K562 (cell line): ENCODE measurements around the gene PAK1IP1. TPM values are rescaled to one million over a fixed set of nuclear protein-coding genes. Genes with fewer than 3 reads are reported as not detected.
"Not testable (repeated sequence)": the region's sequence is repeated elsewhere in the genome, so short reads cannot be mapped to it uniquely, and the experiment has no call there.

Experiments
- ARID3B ChIP-seq: fragments of 250-450 bp; sonication (Bioruptor Pico); IDR thresholded peaks from 2 replicates; pipeline ENCODE4 v1.4.0; 2020; ENCODE audit warnings: borderline replicate concordance
- BCL6 ChIP-seq: fragments of 250-450 bp; sonication (Bioruptor Pico); IDR thresholded peaks from 2 replicates; pipeline ENCODE4 v1.4.0; 2020
- DMBX1 ChIP-seq: fragments of 250-450 bp; sonication (Bioruptor Pico); IDR thresholded peaks from 2 replicates; pipeline ENCODE4 v1.8.0; 2022; ENCODE audit warnings: inconsistent platforms, mild to moderate bottlenecking, moderate library complexity, borderline replicate concordance
- ID3 ChIP-seq, 2 experiments: fragments of 250-450 bp in 1 of 2; fragments of 450-650 bp in 1 of 2; sonication (Bioruptor Pico) in 1 of 2; IDR thresholded peaks; 2 replicates each; pipeline versions ENCODE4 v1.6.1 to v1.8.0; 2016 to 2021; ENCODE audit warnings: mild to moderate bottlenecking in 2 of 2, moderate library complexity in 2 of 2, missing compliant biosample characterization in 1 of 2, missing genetic modification characterization in 1 of 2
- NR4A1 ChIP-seq, 2 experiments: fragments of 250-450 bp in 1 of 2; fragments of 450-650 bp in 1 of 2; sonication (Bioruptor Pico) in 1 of 2; IDR thresholded peaks; 2 replicates each; pipeline versions ENCODE4 v1.4.0 to v1.6.1; 2016 to 2020; ENCODE audit warnings: mild to moderate bottlenecking in 2 of 2, missing compliant biosample characterization in 1 of 2, missing genetic modification characterization in 1 of 2, moderate library complexity in 1 of 2
- OTX1 ChIP-seq: fragments of 450-650 bp; formaldehyde crosslinking; IDR thresholded peaks from 2 replicates; pipeline ENCODE4 v1.4.0; 2022; ENCODE audit warnings: mild to moderate bottlenecking
- PBX2 ChIP-seq, 2 experiments: IDR thresholded peaks in 1 of 2; conservative IDR thresholded peaks in 1 of 2; 2 replicates each; pipeline ENCODE4 v1.6.1; 2016; ENCODE audit warnings: low read depth in 2 of 2, mild to moderate bottlenecking in 1 of 2, missing compliant biosample characterization in 1 of 2, missing genetic modification characterization in 1 of 2, moderate library complexity in 1 of 2
- TEAD1 ChIP-seq, 2 experiments: fragments of 450-650 bp in 1 of 2; sonication (generic) in 1 of 2; formaldehyde crosslinking; IDR thresholded peaks; 2 replicates each; pipeline versions ENCODE4 v1.4.0 to v1.8.0; 2020 to 2022; ENCODE audit warnings: mild to moderate bottlenecking in 2 of 2, missing genetic modification reagents in 1 of 2
- ZBTB34 ChIP-seq: fragments of 250-450 bp; sonication (Bioruptor Pico); IDR thresholded peaks from 2 replicates; pipeline ENCODE4 v1.8.0; 2021; ENCODE audit warnings: mild to moderate bottlenecking, moderate library complexity
- ZBTB9 ChIP-seq: fragments of 450-650 bp; formaldehyde crosslinking; IDR thresholded peaks from 2 replicates; pipeline ENCODE4 v1.4.0; 2020; ENCODE audit warnings: mild to moderate bottlenecking, moderate library complexity
- ZNF134 ChIP-seq: fragments of 250-450 bp; sonication (Bioruptor Pico); conservative IDR thresholded peaks from 2 replicates; pipeline ENCODE4 v1.4.0; 2020
- ZNF354B ChIP-seq: fragments of 250-450 bp; sonication (Bioruptor Pico); IDR thresholded peaks from 2 replicates; pipeline ENCODE4 v1.4.0; 2020
- ZNF41 ChIP-seq: fragments of 250-450 bp; sonication (Bioruptor Pico); conservative IDR thresholded peaks from 2 replicates; pipeline ENCODE4 v1.4.0; 2020; ENCODE audit warnings: mild to moderate bottlenecking
- ZNF644 ChIP-seq: fragments of 200-800 bp; sonication (Bioruptor generic); IDR thresholded peaks from 2 replicates; pipeline ENCODE4 v1.6.1; 2016; ENCODE audit warnings: low read depth, missing genetic modification characterization, missing compliant biosample characterization
- polyA plus RNA-seq, 8 experiments: library from polyadenylated mRNA; depleted of rRNA in 4 of 8; stranded (reverse) in 5 of 8; unstranded in 3 of 8; fragments of >200 nt; fragmentation: Nextera tagmentation in 2 of 8; fragmentation: Illumina TruSeq in 1 of 8; extraction: Ambion mirVana in 2 of 8; extraction: Trizol in 1 of 8; gene quantifications; 2 replicates each; pipeline versions ENCODE4 v1.2.1 to v1.2.3, GENCODE V29; 2011 to 2014; ENCODE audit warnings: inconsistent platforms in 1 of 8, missing spikeins in 1 of 8
- total RNA-seq, 7 experiments: library from RNA; depleted of rRNA in 6 of 7; stranded (reverse); fragments of >200 nt in 6 of 7; fragmentation: Illumina TruSeq in 2 of 7; extraction: Trizol in 2 of 7; gene quantifications; 2 replicates each; pipeline versions ENCODE4 v1.2.1 to v1.2.3, GENCODE V29; 2011 to 2021; ENCODE audit warnings: low replicate concordance in 1 of 7

The PAK1IP1 gene
- total and polyA plus RNA-seq, 9 of the 15 experiments (the other 6 are each of a cell fraction or from before 2014, with no cell fraction given) = 50.0 to 200 (median 87.0) TPM

- TF ChIP-seq ID3 (CRISPR knock-in tag; IDR thresholded peaks at IDR 0.05) (peak; percentile 76; the same call in 1 of the 2 replicates), ID3 (tag; IDR thresholded peaks at IDR 0.05) (peak; percentile 96), BCL6 (CRISPR knock-in tag) (peak; percentile 85), ZNF134 (peak; percentile 62), DMBX1 (CRISPR knock-in tag) (peak; percentile 99), ARID3B (CRISPR knock-in tag) (peak; percentile 72; the same call in 1 of the 2 replicates), ZNF354B (CRISPR knock-in tag) (peak; percentile 73; the same call in 1 of the 2 replicates), NR4A1 (tag; IDR thresholded peaks at IDR 0.05) (peak; percentile 97), ZBTB9 (CRISPR knock-in tag) (peak; percentile 94), TEAD1 (CRISPR knock-in tag; IDR thresholded peaks at IDR 0.05) (peak in 1 of 2 experiments; percentile 92; a peak in 2 of 4 replicates), ZNF41 (CRISPR knock-in tag) (peak; percentile 77), ZBTB34 (CRISPR knock-in tag) (peak; percentile 70; the same call in 1 of the 2 replicates), OTX1 (CRISPR knock-in tag) (0 out of 2 replicates have a peak, but pooled peaks have one; percentile 22), ZNF644 (peak; percentile 75; the same call in 1 of the 2 replicates), PBX2 (tag; conservative IDR thresholded peaks at IDR 0.05; ENCODE audit: low read depth) (peak; percentile 58)
- not testable (repeated sequence) for TF ChIP-seq NR4A1 (CRISPR knock-in tag; IDR thresholded peaks at IDR 0.05); PBX2 (CRISPR knock-in tag; IDR thresholded peaks at IDR 0.05; ENCODE audit: low read depth)
- TF ChIP-seq, all 486 proteins: peak for 78; not testable (repeated sequence) for 408
Measured at GRCh38 chr6:10750568-10750967, 55.8 kb downstream of the PAK1IP1 start (continued).
